ENCODE measurements around the gene ANK2. TPM values are rescaled to one million over a fixed set of nuclear protein-coding genes. Genes with fewer than 3 reads are reported as not detected.

ANK2 gene
- total RNA-seq, 2 experiments from 2014 or later: 0.38 to 4.0 TPM

DNA sequence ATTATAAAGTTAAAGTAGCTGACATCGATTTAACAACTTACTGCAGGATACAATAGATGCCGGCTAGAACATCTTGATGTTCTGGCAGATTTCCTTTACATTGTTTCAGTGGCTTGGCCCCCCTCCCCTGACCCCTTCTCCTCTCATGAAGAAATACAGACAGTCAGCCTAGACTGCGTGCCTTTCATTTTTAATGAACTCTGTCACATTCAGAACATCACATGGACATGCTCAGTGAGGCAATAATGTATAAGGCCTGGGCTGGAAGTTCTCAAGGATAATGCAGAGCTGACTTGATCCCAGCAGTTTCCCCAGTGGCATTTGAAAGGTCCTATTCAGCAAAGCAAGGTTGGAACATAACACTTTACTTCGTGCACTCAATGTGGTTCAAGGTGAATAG, 239.2 kb downstream of the ANK2 start:
- TF ChIP-seq, protein P1, sequence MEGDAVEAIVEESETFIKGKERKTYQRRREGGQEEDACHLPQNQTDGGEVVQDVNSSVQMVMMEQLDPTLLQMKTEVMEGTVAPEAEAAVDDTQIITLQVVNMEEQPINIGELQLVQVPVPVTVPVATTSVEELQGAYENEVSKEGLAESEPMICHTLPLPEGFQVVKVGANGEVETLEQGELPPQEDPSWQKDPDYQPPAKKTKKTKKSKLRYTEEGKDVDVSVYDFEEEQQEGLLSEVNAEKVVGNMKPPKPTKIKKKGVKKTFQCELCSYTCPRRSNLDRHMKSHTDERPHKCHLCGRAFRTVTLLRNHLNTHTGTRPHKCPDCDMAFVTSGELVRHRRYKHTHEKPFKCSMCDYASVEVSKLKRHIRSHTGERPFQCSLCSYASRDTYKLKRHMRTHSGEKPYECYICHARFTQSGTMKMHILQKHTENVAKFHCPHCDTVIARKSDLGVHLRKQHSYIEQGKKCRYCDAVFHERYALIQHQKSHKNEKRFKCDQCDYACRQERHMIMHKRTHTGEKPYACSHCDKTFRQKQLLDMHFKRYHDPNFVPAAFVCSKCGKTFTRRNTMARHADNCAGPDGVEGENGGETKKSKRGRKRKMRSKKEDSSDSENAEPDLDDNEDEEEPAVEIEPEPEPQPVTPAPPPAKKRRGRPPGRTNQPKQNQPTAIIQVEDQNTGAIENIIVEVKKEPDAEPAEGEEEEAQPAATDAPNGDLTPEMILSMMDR (conservative IDR thresholded peaks at IDR 0.05; ENCODE audit: low read length): no peak
- no peak for TF ChIP-seq EZH2phosphoT487 (IDR thresholded peaks at IDR 0.05; ENCODE audit: borderline replicate concordance, low read depth, low read length)
- Histone ChIP-seq H3K9me2 (ENCODE audit: insufficient read depth, low read length) (no peaks in the 10 kb centered on the region), H2AFZ (ENCODE audit: low read length) (no peak overlapping the region), H3K4me2 (ENCODE audit: low read length) (no peak overlapping the region), H3K9me3 (ENCODE audit: low read length) (no peaks in the 10 kb centered on the region), H3K79me2 (ENCODE audit: insufficient read depth, low read depth, low read length) (no peaks in the 10 kb centered on the region), H3K4me3 (ENCODE audit: low read depth, low read length, poor library complexity, severe bottlenecking) (no peak overlapping the region), H4K20me1 (ENCODE audit: insufficient read depth, low read length) (no peaks in the 10 kb centered on the region), H3K27ac (ENCODE audit: low read depth, low read length, poor library complexity, severe bottlenecking) (no peak overlapping the region), H3K36me3 (ENCODE audit: insufficient read depth, low read length) (no peaks in the 10 kb centered on the region), H3K4me1 (ENCODE audit: insufficient read depth, low read length, poor library complexity, severe bottlenecking) (no peaks in the 10 kb centered on the region)
- POLR2A ChIA-PET: interaction anchor here (0.6 to 3.4 kb wide), 7 partner anchors 11 to 1517 kb away, joined by 3 to 9 read pairs (median 3); no protein-coding TSS in a partner anchor
- CTCF ChIA-PET (ENCODE audit: unreplicated experiment): no interaction called here
- no peak for DNase-seq (ENCODE audit: low spot score)
- intact Hi-C loops (cut with micrococcal nuclease; ENCODE audit: unreplicated experiment): no loop called here
- BruUV-seq (replicated peaks): no TSS peak

DNA sequence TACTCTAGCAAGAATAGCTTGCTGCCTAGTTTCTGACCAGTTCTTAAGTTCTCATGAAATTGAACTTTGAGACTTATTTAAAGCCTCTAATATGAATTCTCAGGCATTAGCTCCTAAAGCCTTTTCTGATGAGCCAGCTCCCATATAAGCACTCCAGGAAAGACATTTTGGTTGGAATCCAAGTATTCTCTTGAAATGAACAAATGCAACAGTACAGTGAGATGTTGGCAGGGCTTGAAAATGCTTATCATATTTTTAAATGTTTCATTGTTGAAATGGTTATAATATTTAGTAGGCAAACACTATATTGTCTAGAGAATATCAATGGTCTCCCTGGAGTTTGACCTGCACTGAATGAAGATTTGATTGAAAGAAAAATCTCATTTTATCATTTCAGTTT, 240.3 kb downstream of the ANK2 start:
- Histone ChIP-seq H3K4me3 (ENCODE audit: low read depth, low read length, poor library complexity, severe bottlenecking) (no peak overlapping the region), H3K9me2 (ENCODE audit: insufficient read depth, low read length) (no peaks in the 10 kb centered on the region), H4K20me1 (ENCODE audit: insufficient read depth, low read length) (no peaks in the 10 kb centered on the region), H3K27ac (ENCODE audit: low read depth, low read length, poor library complexity, severe bottlenecking) (no peak overlapping the region), H3K9me3 (ENCODE audit: low read length) (no peaks in the 10 kb centered on the region), H3K4me2 (ENCODE audit: low read length) (no peak overlapping the region), H3K79me2 (ENCODE audit: insufficient read depth, low read depth, low read length) (no peaks in the 10 kb centered on the region), H3K36me3 (ENCODE audit: insufficient read depth, low read length) (no peaks in the 10 kb centered on the region), H3K4me1 (ENCODE audit: insufficient read depth, low read length, poor library complexity, severe bottlenecking) (no peaks in the 10 kb centered on the region), H2AFZ (ENCODE audit: low read length) (no peak overlapping the region)
- no TSS peak for BruUV-seq (replicated peaks)
- CTCF ChIA-PET (ENCODE audit: unreplicated experiment): no interaction called here
- no peak for DNase-seq (ENCODE audit: low spot score)
- TF ChIP-seq, protein P1 (conservative IDR thresholded peaks at IDR 0.05; ENCODE audit: low read length): no peak
- no peak for TF ChIP-seq EZH2phosphoT487 (IDR thresholded peaks at IDR 0.05; ENCODE audit: borderline replicate concordance, low read depth, low read length)
- POLR2A ChIA-PET: interaction anchor here (0.5 to 1.2 kb wide), 4 partner anchors 10 to 1596 kb away, joined by 3 to 6 read pairs (median 3); no protein-coding TSS in a partner anchor
- intact Hi-C loops (cut with micrococcal nuclease; ENCODE audit: unreplicated experiment): no loop called here

DNA sequence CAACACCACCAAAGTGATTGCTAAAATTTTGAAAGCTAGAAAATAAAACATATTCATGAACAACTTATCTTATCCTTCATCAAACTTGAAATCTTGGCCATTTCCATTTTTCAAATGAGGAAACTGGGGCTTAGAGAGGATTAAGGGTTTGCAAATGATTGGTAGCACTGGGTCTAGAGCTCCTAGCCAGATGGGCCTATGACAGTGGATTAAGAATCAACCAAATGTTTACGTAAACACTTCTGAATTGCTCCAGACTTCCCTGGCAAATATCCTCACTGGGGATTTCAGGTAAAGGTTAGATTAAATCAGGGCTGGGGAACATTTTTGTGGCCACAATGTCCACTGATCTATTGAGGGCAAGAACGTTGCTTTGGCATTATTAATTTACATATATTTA, 241.2 kb downstream of the ANK2 start:
- POLR2A ChIA-PET: interaction anchor here (0.6 to 1.2 kb wide), 5 partner anchors 11 to 1595 kb away, joined by 3 to 6 read pairs (median 3); no protein-coding TSS in a partner anchor
- H3K4me1 ChIP-seq (ENCODE audit: insufficient read depth, low read length, poor library complexity, severe bottlenecking): no peaks in the 10 kb centered on the region
- H3K9me2 ChIP-seq (ENCODE audit: insufficient read depth, low read length): no peaks in the 10 kb centered on the region
- H3K27ac ChIP-seq (ENCODE audit: low read depth, low read length, poor library complexity, severe bottlenecking): no peak overlapping the region
- no peaks in the 10 kb centered on the region for H3K79me2 ChIP-seq (ENCODE audit: insufficient read depth, low read depth, low read length)
- H3K36me3 ChIP-seq (ENCODE audit: insufficient read depth, low read length): no peaks in the 10 kb centered on the region
- TF ChIP-seq EZH2phosphoT487 (IDR thresholded peaks at IDR 0.05; ENCODE audit: borderline replicate concordance, low read depth, low read length): no peak
- TF ChIP-seq, protein P1 (conservative IDR thresholded peaks at IDR 0.05; ENCODE audit: low read length): no peak
- no peak overlapping the region for H3K4me2 ChIP-seq (ENCODE audit: low read length)
- BruUV-seq (replicated peaks): no TSS peak
- no peak overlapping the region for H2AFZ ChIP-seq (ENCODE audit: low read length)
- DNase-seq (ENCODE audit: low spot score): no peak
- H3K9me3 ChIP-seq (ENCODE audit: low read length): no peaks in the 10 kb centered on the region
- intact Hi-C loops (cut with micrococcal nuclease; ENCODE audit: unreplicated experiment): no loop called here
- no peaks in the 10 kb centered on the region for H4K20me1 ChIP-seq (ENCODE audit: insufficient read depth, low read length)
- CTCF ChIA-PET (ENCODE audit: unreplicated experiment): no interaction called here
- no peak overlapping the region for H3K4me3 ChIP-seq (ENCODE audit: low read depth, low read length, poor library complexity, severe bottlenecking)
